NCI-H2107 treated with DMSO at 0.1 percent for 48 hours (cell line): ENCODE results near the gene GDI2.
"Not testable (repeated sequence)": the region's sequence is repeated elsewhere in the genome, so short reads cannot be mapped to it uniquely, and the experiment has no call there.

ENCODE experiments used
- DNase-seq: peaks from one replicate; lab custom pipeline; 2025; ENCODE audit not compliant: unreplicated experiment; lab: John Stamatoyannopoulos, UW

Gene GDI2

GRCh38 chr10:5813341-5814109 lies at the start of gene GDI2:
Gene GDI2, minus strand, starts transcription at chr10:5813434. Its CDS starts 176 bp downstream, at chr10:5813258.
- peak; percentile 82 for DNase-seq

DNA sequence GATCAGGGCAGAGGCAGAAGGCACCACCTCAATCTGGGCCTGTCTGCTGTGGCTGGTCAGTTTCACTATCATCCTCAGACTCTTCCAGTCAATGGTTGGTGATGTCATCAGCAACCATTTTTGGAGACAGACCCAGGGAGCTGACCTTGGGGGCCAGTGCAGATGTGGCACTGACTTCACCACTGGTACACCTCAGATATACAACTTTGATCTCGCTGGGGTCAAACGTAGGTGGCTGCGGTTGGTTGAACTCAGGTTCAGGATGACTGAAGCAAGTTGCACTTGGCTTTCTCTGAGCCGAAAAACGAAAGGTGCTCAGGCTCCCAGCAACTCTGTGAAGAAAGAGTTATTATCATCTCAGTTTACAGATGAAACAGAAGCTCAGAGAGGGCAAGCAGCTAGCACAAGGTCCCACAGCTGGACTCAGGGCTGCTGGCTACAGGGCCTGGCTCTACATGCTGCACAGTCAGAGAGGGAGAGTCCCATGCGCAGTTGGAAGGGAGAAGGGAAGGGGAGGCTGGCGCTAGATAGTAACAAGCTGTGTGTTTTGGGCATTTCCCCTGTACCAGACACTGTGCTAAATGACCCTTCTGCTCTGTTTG lies 49.2 kb upstream of the GDI2 start:
- no peak for DNase-seq

GRCh38 chr10:5860066-5860465 lies 46.8 kb upstream of the GDI2 start:
- no peak for DNase-seq

- DNase-seq = no peak
Measured at GRCh38 chr10:5858811-5859210, 45.6 kb upstream of the GDI2 start.

DNA sequence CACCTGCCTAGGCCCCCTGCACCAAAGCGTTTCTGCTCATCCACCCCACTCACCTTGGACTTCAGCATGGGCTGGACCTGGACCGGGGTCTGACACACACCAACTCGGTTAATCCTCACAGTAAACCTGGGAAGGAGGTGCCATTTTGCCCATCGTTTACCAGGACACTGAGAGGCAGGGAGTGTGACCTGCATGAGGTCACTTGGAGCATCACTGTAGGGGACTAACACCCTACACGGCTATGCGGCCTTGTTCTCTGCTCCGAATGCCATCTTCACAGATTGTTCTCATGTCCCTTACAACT lies 43.4 kb upstream of the GDI2 start:
- no peak for DNase-seq

DNA sequence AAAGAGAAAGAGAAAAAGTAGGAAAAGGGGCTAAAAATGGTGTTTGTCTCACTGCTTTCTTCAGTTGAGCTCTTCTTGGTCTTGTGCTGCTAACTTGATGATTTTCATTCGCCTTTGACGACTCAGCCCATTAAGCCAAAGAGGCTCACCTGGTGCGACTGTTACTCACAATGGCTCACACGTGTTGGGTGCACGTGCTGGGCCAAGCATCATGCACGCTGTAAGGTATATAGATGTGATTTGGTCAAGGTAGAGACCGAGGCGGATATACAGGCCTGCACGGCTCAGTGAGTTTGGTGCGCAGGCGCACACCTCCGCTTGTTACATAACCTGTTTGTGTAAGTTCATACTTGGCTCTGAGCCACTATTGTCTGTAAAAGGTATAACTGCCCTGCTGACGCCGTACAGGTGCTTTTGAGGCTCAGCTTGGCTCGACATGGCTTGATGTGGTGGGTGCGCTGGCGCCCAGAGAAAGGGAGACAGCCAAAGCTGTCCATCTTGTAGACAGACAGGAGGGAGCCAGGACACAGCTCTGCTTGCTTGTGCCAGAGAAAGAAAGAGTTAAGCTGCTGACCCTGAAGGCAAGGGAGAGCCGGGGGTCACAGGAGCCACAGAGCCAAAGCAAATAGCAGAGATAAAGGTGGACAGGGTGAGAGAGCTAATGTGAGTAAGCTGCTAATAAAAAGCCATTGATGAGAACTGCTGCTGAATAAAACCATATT lies 42.9 kb upstream of the GDI2 start:
- no peak for DNase-seq

- DNase-seq = no peak
Measured at GRCh38 chr10:5854131-5854475, 40.9 kb upstream of the GDI2 start.

- DNase-seq = not testable (repeated sequence)
Measured at GRCh38 chr10:5846667-5847066, 33.4 kb upstream of the GDI2 start.

DNA sequence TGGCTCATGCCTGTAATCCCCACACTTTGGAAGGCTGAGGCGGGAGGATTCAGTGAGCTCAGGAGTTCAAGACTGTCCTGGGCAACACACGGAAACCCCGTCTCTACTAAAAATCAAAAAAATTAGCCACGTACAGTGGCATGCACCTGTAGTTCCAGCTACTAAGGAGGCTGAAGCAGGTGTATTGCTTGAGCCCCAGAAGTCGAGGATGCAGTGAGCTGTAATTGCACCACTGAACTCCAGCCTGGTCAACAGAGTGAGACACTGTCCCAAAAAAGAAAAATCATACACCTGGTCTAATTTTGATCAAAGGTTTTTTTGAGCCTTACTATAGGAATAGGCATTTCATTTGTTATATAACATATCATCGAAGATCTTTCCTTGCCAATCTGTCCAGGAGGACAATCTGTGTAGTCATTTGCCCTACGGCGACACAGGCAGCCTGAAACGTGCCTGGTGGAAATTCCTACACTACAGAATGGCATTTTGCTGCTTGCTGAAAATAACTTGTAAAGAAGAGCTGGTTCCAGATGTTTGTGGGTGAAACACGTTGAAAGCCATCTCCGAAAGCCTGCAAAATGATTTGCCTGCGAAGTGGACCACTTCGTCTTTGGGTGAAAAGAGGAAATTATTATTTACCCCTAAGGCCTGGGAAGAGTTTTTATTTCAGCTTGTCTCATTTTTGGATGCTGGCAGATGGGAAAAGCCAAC lies 31.3 kb upstream of the GDI2 start:
- no peak for DNase-seq

GRCh38 chr10:5843686-5844344 lies 30.6 kb upstream of the GDI2 start:
- DNase-seq = no peak

DNA sequence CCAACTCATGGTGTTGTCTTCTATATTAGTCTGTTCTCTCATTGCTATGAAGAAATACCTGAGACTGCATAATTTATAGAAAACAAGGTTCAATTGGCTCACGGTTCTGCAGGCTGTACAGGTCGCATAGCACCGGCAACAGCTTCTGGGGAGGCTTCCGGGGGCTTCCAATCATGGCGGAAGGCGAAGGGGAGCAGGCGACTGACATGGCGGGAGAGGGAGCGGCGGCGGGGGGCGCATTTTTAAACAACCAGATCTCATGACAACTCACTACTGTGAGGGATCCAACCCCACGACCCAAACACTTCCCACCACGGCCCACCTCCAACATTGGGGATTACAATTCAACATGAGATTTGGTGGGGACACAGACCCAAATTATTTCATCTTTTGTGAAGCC lies 28.7 kb upstream of the GDI2 start:
- DNase-seq = no peak

DNA sequence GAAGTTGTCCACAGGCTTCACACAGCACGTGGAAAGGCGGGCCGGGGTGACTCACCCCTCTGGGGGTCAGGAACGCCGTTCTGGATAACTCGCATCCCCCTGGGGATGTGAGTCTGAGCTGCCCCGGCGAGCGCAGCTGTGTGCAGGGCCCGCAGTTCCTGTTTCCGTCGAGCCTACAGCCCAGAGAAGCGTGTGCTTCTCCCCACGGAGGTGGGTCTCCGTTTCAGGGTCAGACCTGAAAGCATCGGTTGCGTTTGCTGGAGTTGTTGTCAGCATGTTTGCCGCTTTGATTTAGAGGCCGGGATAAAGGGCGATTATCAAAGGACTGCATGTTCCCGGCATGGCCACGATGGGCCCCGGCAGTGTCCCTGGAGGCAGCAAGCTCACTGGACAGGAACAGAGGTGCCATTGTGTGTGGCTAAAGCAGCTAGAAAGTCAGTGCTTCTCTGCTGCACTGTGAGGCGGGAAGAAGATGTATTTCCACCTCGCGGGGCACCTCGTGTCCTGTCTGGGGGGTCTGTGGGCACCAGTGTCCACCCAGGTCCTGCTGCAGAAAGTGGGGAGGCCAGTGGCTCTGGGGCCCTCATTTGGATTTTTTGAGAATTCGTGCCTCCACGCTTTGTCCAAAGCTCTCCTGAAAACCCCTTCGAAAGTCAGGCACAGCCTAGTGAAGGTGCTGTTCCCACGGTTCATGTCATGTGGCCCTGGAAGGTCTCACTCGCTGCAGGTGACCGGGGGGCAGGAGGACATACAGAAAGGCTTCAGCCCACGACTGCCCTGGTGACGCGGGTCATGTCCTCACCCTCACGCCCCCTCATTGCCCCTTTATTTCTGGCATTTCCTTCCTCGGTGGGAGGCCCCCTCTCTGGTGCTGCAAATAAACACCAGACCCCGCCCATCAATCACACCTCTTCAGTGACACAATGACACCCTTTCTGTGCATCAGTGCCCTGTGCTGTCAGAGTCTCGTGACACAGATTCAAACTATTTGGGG lies 27.4 kb upstream of the GDI2 start:
- no peak for DNase-seq

- DNase-seq = not testable (repeated sequence)
Measured at GRCh38 chr10:5836181-5836580, 22.9 kb upstream of the GDI2 start.

- no peak for DNase-seq
Measured at GRCh38 chr10:5835446-5836095, 22.3 kb upstream of the GDI2 start.

GRCh38 chr10:5833814-5834213 lies 20.6 kb upstream of the GDI2 start:
- DNase-seq = no peak

DNA sequence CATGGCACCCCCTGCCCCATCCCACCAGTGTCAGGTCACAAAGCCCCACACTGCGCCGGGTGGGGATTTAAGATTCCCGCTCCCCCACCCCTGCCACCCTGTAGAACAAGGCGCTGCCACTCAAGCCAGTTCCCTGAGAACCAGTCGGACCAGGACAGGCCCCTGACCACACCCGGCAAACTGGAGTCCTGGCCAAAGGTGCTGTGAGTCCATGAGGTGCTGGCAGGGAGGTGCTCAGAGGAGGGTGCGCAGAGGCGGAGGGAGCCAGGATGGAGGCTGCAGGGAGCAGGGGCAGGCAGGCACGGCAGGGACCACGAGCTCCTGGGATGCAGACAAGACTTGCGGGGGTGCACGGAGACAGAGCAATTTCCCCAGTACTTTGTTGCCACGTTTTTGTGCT lies 19.7 kb upstream of the GDI2 start:
- no peak for DNase-seq

GRCh38 chr10:5831446-5831782 lies 18.2 kb upstream of the GDI2 start:
- no peak for DNase-seq

DNA sequence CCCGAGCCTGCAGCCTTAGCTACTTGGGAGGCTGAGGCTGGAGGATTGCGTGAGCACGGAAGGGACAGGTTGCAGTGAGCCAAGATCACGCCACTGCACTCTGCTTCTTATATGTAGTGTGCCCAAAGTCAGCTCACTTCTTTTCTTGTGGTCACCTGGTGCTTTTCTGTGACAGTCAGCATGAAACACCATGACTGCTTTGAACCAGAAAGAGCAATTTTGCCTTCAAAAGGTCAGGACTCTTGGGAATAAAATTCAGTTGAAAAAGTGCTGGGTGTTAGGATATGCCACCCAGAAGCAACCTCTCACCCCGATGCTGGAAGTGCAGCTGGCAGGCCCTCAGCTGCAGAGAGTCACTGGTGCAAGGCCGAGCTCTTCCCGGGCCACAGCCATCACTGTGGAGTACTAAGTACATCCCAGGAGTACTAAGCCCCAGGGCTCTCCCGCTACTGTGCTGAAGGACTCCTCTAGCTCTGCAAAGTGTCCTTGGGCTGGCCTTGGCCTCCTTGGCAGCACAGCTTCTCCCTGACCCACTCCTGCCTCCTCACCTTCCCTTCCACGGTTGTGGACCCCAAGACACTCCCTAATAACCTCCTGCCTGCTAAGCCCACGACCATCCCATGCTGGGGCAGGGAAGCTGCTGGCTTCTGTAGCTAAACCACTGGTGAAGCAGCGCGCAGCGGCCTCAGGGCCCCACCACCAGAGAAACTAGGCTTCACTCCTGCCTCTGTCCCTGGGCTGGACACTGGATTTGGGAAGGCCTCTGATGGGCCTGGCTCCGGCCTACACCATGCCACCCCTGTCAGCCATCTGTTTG lies 17.6 kb upstream of the GDI2 start:
- no peak for DNase-seq

GRCh38 chr10:5829267-5829666 lies 16.0 kb upstream of the GDI2 start:
- no peak for DNase-seq
